Gastrocnemius medialis (tissue), 4 donors: ENCODE measurements around the gene NHERF1. TPM values are rescaled to one million over a fixed set of nuclear protein-coding genes. Genes with fewer than 3 reads are reported as not detected.

Source experiments
- ATAC-seq, 2 donors: fragments of 150-250 bp; one replicate each; pipeline ENCODE4 v1.9.1; 2016
- DNase-seq, 2 donors: peaks; one replicate each; pipeline ENCODE4 v3.0.0-alpha.2; 2019
- H3K27ac ChIP-seq, 4 donors: fragments of 200-600 bp; sonication (generic); 1 replicate in 1 of 4; 2 replicates in 3 of 4; pipeline ENCODE4 v1.5.1; 2016 to 2018; ENCODE audit warnings: mild to moderate bottlenecking in 2 of 4, moderate library complexity in 1 of 4
- H3K27me3 ChIP-seq, 3 donors: fragments of 200-600 bp; sonication (generic) in 2 of 3; 1 replicate in 1 of 3; 2 replicates in 2 of 3; pipeline versions ENCODE4 v1.5.1 to v1.6.0; 2016 to 2019; ENCODE audit warnings: mild to moderate bottlenecking in 1 of 3, moderate library complexity in 1 of 3
- H3K36me3 ChIP-seq, 2 donors: fragments of 200-600 bp; sonication (generic) in 1 of 2; one replicate each; pipeline ENCODE4 v1.5.1; 2017 to 2018
- H3K4me1 ChIP-seq, 2 donors: fragments of 200-600 bp; sonication (generic) in 1 of 2; one replicate each; pipeline ENCODE4 v1.5.1; 2016 to 2017; ENCODE audit warnings: mild to moderate bottlenecking in 2 of 2
- H3K4me3 ChIP-seq, 4 donors: fragments of 200-600 bp; sonication (generic) in 3 of 4; 1 replicate in 1 of 4; 2 replicates in 3 of 4; pipeline ENCODE4 v1.5.1; 2016 to 2019; ENCODE audit warnings: mild to moderate bottlenecking in 2 of 4
- H3K9me3 ChIP-seq, 3 donors: fragments of 200-600 bp; sonication (generic) in 2 of 3; 1 replicate in 1 of 3; 2 replicates in 2 of 3; pipeline ENCODE4 v1.5.1; 2016 to 2019
- CTCF ChIP-seq, 5 experiments: fragments of 450-650 bp in 3 of 5; fragments of 200-600 bp in 2 of 5; sonication (generic) in 2 of 5; IDR thresholded peaks in 4 of 5; conservative IDR thresholded peaks in 1 of 5; 1 replicate in 4 of 5; 2 replicates in 1 of 5; pipeline ENCODE4 v1.5.1; 2016 to 2019; ENCODE audit warnings: antibody characterized with exemption in 5 of 5, mild to moderate bottlenecking in 3 of 5, moderate library complexity in 3 of 5
- POLR2A ChIP-seq, 2 donors: fragments of 450-650 bp; IDR thresholded peaks; one replicate each; pipeline ENCODE4 v1.6.1; 2017; ENCODE audit warnings: antibody characterized with exemption in 2 of 2, mild to moderate bottlenecking in 2 of 2, moderate library complexity in 2 of 2
- in situ Hi-C, 4 donors: fragments of 200-750 bp; cut with MboI; loops; one replicate each; pipeline versions ENCODE4 v1.15.0 to v1.8.0; 2017; ENCODE audit warnings: low sequenced_read_pairs in 4 of 4
- intact Hi-C: fragments of 100-400 bp; cut with DNase I; formaldehyde crosslinking; loops from one replicate; pipeline ENCODE4 v1.15.1; 2023; ENCODE audit warnings: low total_unique reads
- total RNA-seq, 4 donors: library from RNA; depleted of rRNA; stranded (reverse); fragments of >200 nt; gene quantifications; one replicate each; pipeline versions ENCODE4 v1.1.0 to v1.2.3, GENCODE V29; 2016

The NHERF1 gene
- total RNA-seq, 4 donors from 2014 or later, result 3.8 to 5.6 (median 5.5) TPM

- H3K9me3 ChIP-seq, result no peaks in the 10 kb centered on the region
- no peak for DNase-seq
- in situ Hi-C loops, result loop anchor here in 3 of 4 donors (5.0 to 10.0 kb wide), 2 partner anchors 122 to 129 kb away; partner anchors contain the start of gene FDXR (in 1 of the 3)
- peaks cover 9 to 11% of the 10 kb centered on the region in 2 donors for H3K4me1 ChIP-seq
- no peaks in the 10 kb centered on the region for H3K36me3 ChIP-seq
- ATAC-seq, result no peak
- peaks cover 23 to 37% (median 25%) of the 10 kb centered on the region in 3 donors for H3K27me3 ChIP-seq
- intact Hi-C loops, result loop anchor here (10.0 kb wide), 1 partner anchor 212 kb away; no protein-coding TSS in a partner anchor
- H3K27ac ChIP-seq, result no peak overlapping the region
- no peak for TF ChIP-seq CTCF (IDR thresholded peaks at IDR 0.05 in 4 of 5, conservative IDR thresholded peaks at IDR 0.05 in 1 of 5)
- no peak for TF ChIP-seq POLR2A (IDR thresholded peaks at IDR 0.05)
- no peak overlapping the region for H3K4me3 ChIP-seq
Observed at GRCh38 chr17:74742978-74743545, 5.4 kb upstream of the NHERF1 start.

GRCh38 chr17:74743755-74744154, 4.7 kb upstream of the NHERF1 start:
- in situ Hi-C loops (loop anchor here in 3 of 4 donors (5.0 to 10.0 kb wide), 2 partner anchors 121 to 129 kb away; partner anchors contain the start of gene FDXR (in 1 of the 3)), intact Hi-C loops (loop anchor here (1.0 to 10.0 kb wide), 3 partner anchors 27 to 211 kb away; no protein-coding TSS in a partner anchor)
- no peak for ATAC-seq
- Histone ChIP-seq H3K4me3 (no peak overlapping the region), H3K4me1 (peaks cover 9 to 11% of the 10 kb centered on the region in 2 donors), H3K27me3 (peaks cover 16 to 31% (median 18%) of the 10 kb centered on the region in 3 donors), H3K27ac (no peak overlapping the region), H3K9me3 (no peaks in the 10 kb centered on the region), H3K36me3 (no peaks in the 10 kb centered on the region)
- no peak for DNase-seq
- no peak for TF ChIP-seq CTCF (IDR thresholded peaks at IDR 0.05 in 4 of 5, conservative IDR thresholded peaks at IDR 0.05 in 1 of 5)
- TF ChIP-seq POLR2A (IDR thresholded peaks at IDR 0.05), result no peak

- Histone ChIP-seq H3K9me3 (no peaks in the 10 kb centered on the region), H3K36me3 (no peaks in the 10 kb centered on the region), H3K27me3 (peaks cover 13 to 25% (median 14%) of the 10 kb centered on the region in 3 donors), H3K4me3 (peak overlapping the region in 1 of 4 donors; percentile 46), H3K4me1 (peaks cover 9 to 11% of the 10 kb centered on the region in 2 donors), H3K27ac (no peak overlapping the region)
- ATAC-seq (no peak), DNase-seq (no peak)
- in situ Hi-C loops, result loop anchor here in 3 of 4 donors (5.0 to 10.0 kb wide), 2 partner anchors 120 to 128 kb away; partner anchors contain the start of gene FDXR (in 1 of the 3)
- intact Hi-C loops, result loop anchor here (1.0 to 10.0 kb wide), 3 partner anchors 26 to 210 kb away; no protein-coding TSS in a partner anchor
- TF ChIP-seq CTCF (IDR thresholded peaks at IDR 0.05 in 4 of 5, conservative IDR thresholded peaks at IDR 0.05 in 1 of 5), result no peak
- TF ChIP-seq POLR2A (IDR thresholded peaks at IDR 0.05), result no peak
Observed at GRCh38 chr17:74744349-74744713, 4.1 kb upstream of the NHERF1 start.

- H3K4me3 ChIP-seq, result peak overlapping the region; percentile 35 to 46 (median 44)
- peaks cover 9 to 19% (median 10%) of the 10 kb centered on the region in 3 donors for H3K27me3 ChIP-seq
- no peaks in the 10 kb centered on the region for H3K9me3 ChIP-seq
- intact Hi-C loops (loop anchor here (1.0 to 10.0 kb wide), 3 partner anchors 25 to 210 kb away; no protein-coding TSS in a partner anchor), in situ Hi-C loops (loop anchor here (5.0 to 10.0 kb wide), 2 partner anchors 120 to 127 kb away; partner anchors contain the start of gene FDXR (in 2 of the 4))
- no peaks in the 10 kb centered on the region for H3K36me3 ChIP-seq
- DNase-seq, result peak; percentile 59 to 82
- peak overlapping the region; percentile 69 to 77 (median 71) for H3K27ac ChIP-seq
- TF ChIP-seq POLR2A (IDR thresholded peaks at IDR 0.05) (no peak), CTCF (IDR thresholded peaks at IDR 0.05 in 4 of 5, conservative IDR thresholded peaks at IDR 0.05 in 1 of 5) (peak; percentile 99 to 100 (median 100))
- peaks cover 10 to 11% of the 10 kb centered on the region in 2 donors for H3K4me1 ChIP-seq
- ATAC-seq, result peak; percentile 59 to 61
Observed at GRCh38 chr17:74744714-74745547, 3.5 kb upstream of the NHERF1 start.
